HCT116 (cell line): ENCODE measurements around the gene ELP5.

Source experiments
- CEBPB ChIP-seq: IDR thresholded peaks from 2 replicates; pipeline ENCODE4 v1.6.1; 2012; ENCODE audit warnings: low read depth
- CTCF ChIP-seq, 3 experiments: fragments of 200-600 bp in 1 of 3; sonication (generic) in 1 of 3; IDR thresholded peaks in 2 of 3; conservative IDR thresholded peaks in 1 of 3; 2 replicates each; pipeline ENCODE4 v1.5.1; 2012 to 2017; ENCODE audit warnings: low read depth in 2 of 3, low read length in 2 of 3, antibody characterized with exemption in 1 of 3, borderline replicate concordance in 1 of 3, control low read depth in 1 of 3, mild to moderate bottlenecking in 1 of 3, mixed read lengths in 1 of 3, mixed run types in 1 of 3, moderate library complexity in 1 of 3; ENCODE audit not compliant: insufficient read depth in 1 of 3
- EZH2 ChIP-seq: fragments of 200-600 bp; sonication (generic); IDR thresholded peaks from 2 replicates; pipeline ENCODE4 v1.6.1; 2017; ENCODE audit warnings: antibody characterized with exemption, mixed run types
- EZH2phosphoT487 ChIP-seq: fragments of 200-600 bp; IDR thresholded peaks from 2 replicates; pipeline ENCODE4 v1.6.1; 2018; ENCODE audit warnings: antibody characterized with exemption, borderline replicate concordance
- POLR2A ChIP-seq: IDR thresholded peaks from 2 replicates; pipeline ENCODE4 v1.7.0; 2011; ENCODE audit warnings: borderline replicate concordance; ENCODE audit not compliant: insufficient read depth, insufficient read length; ENCODE audit errors: extremely low read depth
- POLR2AphosphoS5 ChIP-seq: IDR thresholded peaks from 2 replicates; pipeline ENCODE4 v1.6.1; 2011; ENCODE audit warnings: mild to moderate bottlenecking, low read depth, low read length, moderate library complexity
- RAD21 ChIP-seq: IDR thresholded peaks from 2 replicates; pipeline ENCODE4 v1.6.1; 2012; ENCODE audit warnings: low read depth, mild to moderate bottlenecking
- REST ChIP-seq: IDR thresholded peaks from 2 replicates; pipeline ENCODE4 v1.6.1; 2012; ENCODE audit warnings: low read depth
- SIN3A ChIP-seq: IDR thresholded peaks from 2 replicates; pipeline ENCODE4 v1.6.1; 2012; ENCODE audit warnings: low read depth
- TCF7L2 ChIP-seq: IDR thresholded peaks from 2 replicates; pipeline ENCODE4 v1.7.0; 2011; ENCODE audit warnings: borderline replicate concordance, inconsistent platforms; ENCODE audit not compliant: insufficient read depth, insufficient read length; ENCODE audit errors: extremely low read depth
- YY1 ChIP-seq: IDR thresholded peaks from 2 replicates; pipeline ENCODE4 v1.6.1; 2011; ENCODE audit warnings: low read length, low read depth, moderate library complexity, mild to moderate bottlenecking; ENCODE audit not compliant: insufficient replicate concordance; ENCODE audit errors: extremely low read depth
- ZBTB33 ChIP-seq: IDR thresholded peaks from 2 replicates; pipeline ENCODE4 v1.6.1; 2011; ENCODE audit warnings: mild to moderate bottlenecking, low read length, moderate library complexity; ENCODE audit not compliant: insufficient replicate concordance; ENCODE audit errors: extremely low read depth
- ZFX ChIP-seq: fragments of 450-650 bp; IDR thresholded peaks from 2 replicates; pipeline ENCODE4 v1.6.1; 2017
- ZNF274 ChIP-seq: fragments of 200-500 bp; sonication (Bioruptor generic); IDR thresholded peaks from 2 replicates; pipeline ENCODE4 v1.6.1; 2014; ENCODE audit warnings: mild to moderate bottlenecking, low read depth, low read length, inconsistent platforms

GRCh38 chr17:7282752-7283321, 30.8 kb downstream of the ELP5 start:
- TF ChIP-seq CTCF (IDR thresholded peaks at IDR 0.05 in 2 of 3, conservative IDR thresholded peaks at IDR 0.05 in 1 of 3; ENCODE audit: borderline replicate concordance in 1 of 3, insufficient read depth in 1 of 3, low read depth in 2 of 3, low read length in 2 of 3) = no peak
- no peak for TF ChIP-seq EZH2
- TF ChIP-seq REST = no peak
- no peak for TF ChIP-seq EZH2phosphoT487
- TF ChIP-seq ZFX = no peak
- no peak for TF ChIP-seq CEBPB
- TF ChIP-seq POLR2AphosphoS5 = no peak
- no peak for TF ChIP-seq SIN3A
- no peak for TF ChIP-seq POLR2A
- TF ChIP-seq YY1 = no peak
- no peak for TF ChIP-seq ZBTB33
- TF ChIP-seq RAD21 = no peak
- TF ChIP-seq ZNF274 = no peak
- TF ChIP-seq TCF7L2 = no peak
